ENCODE measurements around the gene SLC7A4.

Gene SLC7A4

GRCh38 chr22:20998411-20999336, 33.7 kb downstream of the SLC7A4 start:
- Histone ChIP-seq H3K9ac (peak overlapping the region in 9 of 11 experiments; percentile 12 to 96 (median 95); a peak in 12 of 22 replicates), H3K4me1 (peaks cover 30 to 40% (median 33%) of the 10 kb centered on the region in 10 experiments), H3K27me3 (no peaks in the 10 kb centered on the region), H4K20me1 (peaks cover 0 to 73% (median 49%) of the 10 kb centered on the region in 11 experiments; a peak in 18 of 22 replicates), H3K9me3 (replicated peaks in 1 of 11) (no peaks in the 10 kb centered on the region), H3K36me3 (peaks cover 35 to 70% (median 63%) of the 10 kb centered on the region in 11 experiments), H3K27ac (no peak overlapping the region), H3K4me3 (no peak overlapping the region), H3K4me2 (peak overlapping the region in 2 of 11 experiments; percentile 96 to 100; a peak in 1 of 22 replicates)
- no peak for TF ChIP-seq Cebpa-rat (IDR thresholded peaks at IDR 0.05)

- peak overlapping the region in 2 of 11 experiments; percentile 4 to 8; a peak in 1 of 22 replicates for H3K9ac ChIP-seq
- H3K4me3 ChIP-seq = no peak overlapping the region
- peaks cover 20 to 31% (median 23%) of the 10 kb centered on the region in 10 experiments for H3K4me1 ChIP-seq
- H3K36me3 ChIP-seq = peaks cover 41 to 80% (median 73%) of the 10 kb centered on the region in 11 experiments
- no peak overlapping the region for H3K4me2 ChIP-seq
- H3K27me3 ChIP-seq = no peaks in the 10 kb centered on the region
- no peak overlapping the region for H3K27ac ChIP-seq
- peaks cover 0 to 83% (median 49%) of the 10 kb centered on the region in 11 experiments; a peak in 18 of 22 replicates for H4K20me1 ChIP-seq
- H3K9me3 ChIP-seq (replicated peaks in 1 of 11) = no peaks in the 10 kb centered on the region
- no peak for TF ChIP-seq Cebpa-rat (IDR thresholded peaks at IDR 0.05)
These were observed 34.7 kb downstream of the SLC7A4 start for GRCh38 chr22:20997536-20998257.

- TF ChIP-seq Cebpa-rat (IDR thresholded peaks at IDR 0.05) = no peak
- Histone ChIP-seq H3K4me1 (peaks cover 20 to 30% (median 22%) of the 10 kb centered on the region in 10 experiments), H4K20me1 (peaks cover 0 to 91% (median 49%) of the 10 kb centered on the region in 11 experiments; a peak in 18 of 22 replicates), H3K27ac (no peak overlapping the region), H3K36me3 (peaks cover 50 to 88% (median 81%) of the 10 kb centered on the region in 11 experiments), H3K4me2 (no peak overlapping the region), H3K4me3 (no peak overlapping the region), H3K27me3 (no peaks in the 10 kb centered on the region), H3K9me3 (replicated peaks in 1 of 11) (no peaks in the 10 kb centered on the region), H3K9ac (no peak overlapping the region)
These were observed 35.5 kb downstream of the SLC7A4 start for GRCh38 chr22:20996598-20997535.

- H3K27me3 ChIP-seq = no peaks in the 10 kb centered on the region
- TF ChIP-seq Cebpa-rat (IDR thresholded peaks at IDR 0.05) = no peak
- H3K9ac ChIP-seq = no peak overlapping the region
- H3K4me3 ChIP-seq = no peak overlapping the region
- no peak overlapping the region for H3K27ac ChIP-seq
- no peak overlapping the region for H3K4me2 ChIP-seq
- peaks cover 0 to 98% (median 50%) of the 10 kb centered on the region in 11 experiments; a peak in 18 of 22 replicates for H4K20me1 ChIP-seq
- no peaks in the 10 kb centered on the region for H3K9me3 ChIP-seq (replicated peaks in 1 of 11)
- peaks cover 52 to 96% (median 90%) of the 10 kb centered on the region in 11 experiments for H3K36me3 ChIP-seq
- peaks cover 17 to 24% (median 18%) of the 10 kb centered on the region in 10 experiments for H3K4me1 ChIP-seq
These were observed 36.3 kb downstream of the SLC7A4 start for GRCh38 chr22:20996031-20996410.

GRCh38 chr22:20995329-20996030, 36.9 kb downstream of the SLC7A4 start:
- no peak overlapping the region for H3K4me3 ChIP-seq
- no peak overlapping the region for H3K4me2 ChIP-seq
- no peak overlapping the region for H3K9ac ChIP-seq
- no peak overlapping the region for H3K27ac ChIP-seq
- peaks cover 0 to 98% (median 49%) of the 10 kb centered on the region in 11 experiments; a peak in 18 of 22 replicates for H4K20me1 ChIP-seq
- H3K27me3 ChIP-seq = no peaks in the 10 kb centered on the region
- TF ChIP-seq Cebpa-rat (IDR thresholded peaks at IDR 0.05) = no peak
- H3K9me3 ChIP-seq (replicated peaks in 1 of 11) = no peaks in the 10 kb centered on the region
- H3K36me3 ChIP-seq = peaks cover 52 to 99% (median 92%) of the 10 kb centered on the region in 11 experiments
- H3K4me1 ChIP-seq = peaks cover 11 to 20% (median 13%) of the 10 kb centered on the region in 10 experiments

- Histone ChIP-seq H3K4me3 (no peak overlapping the region), H3K9me3 (replicated peaks in 1 of 11) (no peaks in the 10 kb centered on the region), H3K27me3 (no peaks in the 10 kb centered on the region), H3K27ac (no peak overlapping the region), H4K20me1 (peaks cover 0 to 98% (median 43%) of the 10 kb centered on the region in 11 experiments; a peak in 17 of 22 replicates), H3K36me3 (peaks cover 47 to 97% (median 91%) of the 10 kb centered on the region in 11 experiments), H3K9ac (no peak overlapping the region), H3K4me1 (peaks cover 5 to 20% (median 11%) of the 10 kb centered on the region in 10 experiments), H3K4me2 (no peak overlapping the region)
- no peak for TF ChIP-seq Cebpa-rat (IDR thresholded peaks at IDR 0.05)
These were observed 37.5 kb downstream of the SLC7A4 start for GRCh38 chr22:20994902-20995241.

GRCh38 chr22:20994128-20994901, 38.0 kb downstream of the SLC7A4 start:
- no peak overlapping the region for H3K27ac ChIP-seq
- peaks cover 0 to 98% (median 39%) of the 10 kb centered on the region in 11 experiments; a peak in 17 of 22 replicates for H4K20me1 ChIP-seq
- no peak overlapping the region for H3K4me2 ChIP-seq
- peaks cover 2 to 21% (median 11%) of the 10 kb centered on the region in 10 experiments; a peak in 19 of 20 replicates for H3K4me1 ChIP-seq
- TF ChIP-seq Cebpa-rat (IDR thresholded peaks at IDR 0.05) = no peak
- H3K4me3 ChIP-seq = no peak overlapping the region
- H3K9ac ChIP-seq = no peak overlapping the region
- H3K36me3 ChIP-seq = peaks cover 41 to 95% (median 86%) of the 10 kb centered on the region in 11 experiments
- H3K27me3 ChIP-seq = no peaks in the 10 kb centered on the region
- no peaks in the 10 kb centered on the region for H3K9me3 ChIP-seq (replicated peaks in 1 of 11)
